SK-N-SH treated with all-trans-retinoic acid at 6 μM for 48 hours (cell line): ENCODE results near the gene UBA7.

Experiments
- ARNTL ChIP-seq: fragments of 450-650 bp; formaldehyde crosslinking; IDR thresholded peaks from 2 replicates; pipeline ENCODE4 v1.5.0; 2020; ENCODE audit warnings: low read depth, mild to moderate bottlenecking, moderate library complexity, borderline replicate concordance
- BACH2 ChIP-seq: fragments of 250-450 bp; sonication (Bioruptor Pico); IDR thresholded peaks from 2 replicates; pipeline ENCODE4 v1.9.0; 2021; ENCODE audit warnings: mild to moderate bottlenecking, borderline replicate concordance
- ESRRG ChIP-seq: fragments of 250-450 bp; sonication (Bioruptor Pico); IDR thresholded peaks from 2 replicates; pipeline ENCODE4 v1.6.1; 2021; ENCODE audit warnings: mild to moderate bottlenecking
- PATZ1 ChIP-seq: fragments of 250-450 bp; sonication (Bioruptor Pico); IDR thresholded peaks from 2 replicates; pipeline ENCODE4 v1.8.0; 2020; ENCODE audit warnings: mild to moderate bottlenecking, moderate library complexity, borderline replicate concordance
- PPARA ChIP-seq: fragments of 250-450 bp; sonication (Bioruptor Pico); IDR thresholded peaks from 2 replicates; pipeline ENCODE4 v1.5.0; 2020; ENCODE audit warnings: mild to moderate bottlenecking, borderline replicate concordance
- RARB ChIP-seq: fragments of 250-450 bp; sonication (Bioruptor Pico); IDR thresholded peaks from 2 replicates; pipeline ENCODE4 v1.8.0; 2021; ENCODE audit warnings: mild to moderate bottlenecking, moderate library complexity
- TCF4 ChIP-seq: fragments of 250-450 bp; sonication (Bioruptor Pico); IDR thresholded peaks from 2 replicates; pipeline ENCODE4 v1.8.0; 2021; ENCODE audit warnings: mild to moderate bottlenecking, moderate library complexity, borderline replicate concordance
- TSHZ2 ChIP-seq: fragments of 250-450 bp; sonication (Bioruptor Pico); IDR thresholded peaks from 2 replicates; pipeline ENCODE4 v1.5.0; 2020; ENCODE audit warnings: mild to moderate bottlenecking, moderate library complexity
- ZFP3 ChIP-seq: fragments of 250-450 bp; sonication (Bioruptor Pico); IDR thresholded peaks from 2 replicates; pipeline ENCODE4 v1.5.0; 2020; ENCODE audit warnings: mild to moderate bottlenecking, moderate library complexity
- ZFP30 ChIP-seq: fragments of 450-650 bp; formaldehyde crosslinking; IDR thresholded peaks from 2 replicates; pipeline ENCODE4 v1.5.0; 2022; ENCODE audit warnings: mild to moderate bottlenecking, moderate library complexity
- ZNF565 ChIP-seq: fragments of 450-650 bp; formaldehyde crosslinking; conservative IDR thresholded peaks from 2 replicates; pipeline ENCODE4 v1.5.0; 2020; ENCODE audit warnings: low read depth, mild to moderate bottlenecking, moderate library complexity

GRCh38 chr3:49793486-49794085, 20.2 kb downstream of the UBA7 start:
- TF ChIP-seq BACH2 (CRISPR knock-in tag) (no peak), PPARA (CRISPR knock-in tag) (no peak), ESRRG (CRISPR knock-in tag) (no peak), ARNTL (no peak), RARB (CRISPR knock-in tag) (no peak), TCF4 (CRISPR knock-in tag) (no peak), PATZ1 (CRISPR knock-in tag) (no peak), ZNF565 (CRISPR knock-in tag) (no peak), ZFP3 (CRISPR knock-in tag) (no peak), TSHZ2 (no peak), ZFP30 (CRISPR knock-in tag) (no peak)
